CD4-positive, alpha-beta T cell treated with Interleukin-4 for 4 hours (primary cell): ENCODE measurements around the gene BANF2.

Experiments
- DNase-seq: peaks from one replicate; pipeline ENCODE4 v3.0.0-alpha.2; 2020

The BANF2 gene

GRCh38 chr20:17710379-17711266 lies 10.9 kb downstream of the BANF2 start:
- DNase-seq, result no peak

- DNase-seq, result no peak
These were observed 11.5 kb downstream of the BANF2 start for GRCh38 chr20:17711267-17711627.

DNA sequence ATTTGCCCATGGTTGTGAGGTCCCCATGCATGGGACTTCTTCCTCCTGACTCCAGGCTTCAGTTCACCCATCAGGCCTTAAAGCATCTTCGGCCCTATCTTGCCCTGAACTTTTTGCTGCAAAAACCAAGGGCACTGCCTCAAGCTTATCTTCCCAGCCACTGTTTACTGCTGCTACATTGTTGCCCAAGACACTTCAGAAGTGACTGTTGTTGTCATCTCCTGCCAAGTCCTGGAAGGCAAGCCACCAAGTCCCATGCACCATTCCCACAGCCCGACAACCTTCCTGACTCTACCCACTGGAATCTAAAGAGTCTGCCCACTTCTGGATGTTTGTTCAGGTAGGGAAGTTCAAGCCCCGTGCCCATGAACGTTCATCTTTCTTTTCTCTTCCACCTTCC lies 12.4 kb downstream of the BANF2 start:
- DNase-seq, result no peak

- DNase-seq, result no peak
These were observed 12.9 kb downstream of the BANF2 start for GRCh38 chr20:17712708-17713107.

DNA sequence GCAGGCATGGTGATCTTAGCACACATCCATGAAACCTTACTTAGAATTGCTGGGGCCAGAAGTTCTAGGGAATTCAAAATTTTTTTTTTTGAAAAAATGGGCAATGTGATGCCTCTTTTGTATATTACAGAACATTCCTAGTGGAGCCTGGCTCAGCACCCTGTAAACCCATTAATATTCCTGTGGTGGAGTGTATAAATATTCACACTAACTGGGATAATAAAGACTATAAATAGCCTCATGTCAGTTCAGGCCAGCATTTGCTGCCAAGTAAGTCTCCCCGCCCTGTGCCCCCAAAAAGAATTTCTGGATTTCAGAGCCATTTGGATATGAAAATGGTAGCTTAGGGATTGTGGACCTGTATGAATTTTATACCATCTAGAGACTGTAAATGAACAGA lies 14.8 kb downstream of the BANF2 start:
- no peak for DNase-seq

- DNase-seq, result no peak
These were observed 15.3 kb downstream of the BANF2 start for GRCh38 chr20:17715075-17715474.

DNA sequence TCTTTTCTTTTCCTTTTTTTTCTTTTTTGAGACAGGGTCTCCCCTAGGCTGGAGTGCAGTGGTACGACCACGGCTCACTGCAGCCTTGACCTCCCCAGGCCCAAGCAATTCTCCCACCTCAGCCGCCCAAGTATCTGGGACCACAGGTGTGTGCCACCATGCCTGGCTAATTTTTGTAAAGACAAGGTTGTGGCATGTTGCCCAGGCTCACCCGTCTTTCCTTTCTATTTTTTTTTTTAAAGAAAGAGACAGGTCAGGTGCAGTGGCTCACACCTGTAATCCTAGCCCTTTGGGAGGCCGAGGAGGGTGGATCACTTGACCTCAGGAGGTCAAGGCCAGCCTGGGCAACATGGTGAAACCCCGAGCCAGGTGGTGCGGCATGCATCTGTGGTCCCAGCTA lies 16.6 kb downstream of the BANF2 start:
- no peak for DNase-seq

DNA sequence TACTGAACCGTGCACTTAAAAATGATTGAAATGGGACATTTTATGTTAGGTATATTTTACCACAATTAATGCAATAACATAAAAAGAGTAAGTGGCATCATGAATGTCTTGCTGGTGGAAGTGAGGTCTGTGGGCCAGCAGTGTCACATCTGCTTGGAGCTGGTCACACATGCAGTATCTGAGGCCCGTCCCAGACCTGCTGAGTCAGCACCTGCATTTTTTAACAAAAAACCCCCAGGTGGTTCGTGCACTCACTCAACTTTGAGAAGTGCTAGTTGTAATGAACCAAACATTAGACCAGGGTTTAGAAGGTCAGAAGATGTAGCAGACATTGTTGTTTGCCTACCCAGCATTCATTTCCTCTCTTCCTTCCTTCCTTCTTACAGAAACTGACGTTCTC lies 21.0 kb downstream of the BANF2 start:
- no peak for DNase-seq

DNA sequence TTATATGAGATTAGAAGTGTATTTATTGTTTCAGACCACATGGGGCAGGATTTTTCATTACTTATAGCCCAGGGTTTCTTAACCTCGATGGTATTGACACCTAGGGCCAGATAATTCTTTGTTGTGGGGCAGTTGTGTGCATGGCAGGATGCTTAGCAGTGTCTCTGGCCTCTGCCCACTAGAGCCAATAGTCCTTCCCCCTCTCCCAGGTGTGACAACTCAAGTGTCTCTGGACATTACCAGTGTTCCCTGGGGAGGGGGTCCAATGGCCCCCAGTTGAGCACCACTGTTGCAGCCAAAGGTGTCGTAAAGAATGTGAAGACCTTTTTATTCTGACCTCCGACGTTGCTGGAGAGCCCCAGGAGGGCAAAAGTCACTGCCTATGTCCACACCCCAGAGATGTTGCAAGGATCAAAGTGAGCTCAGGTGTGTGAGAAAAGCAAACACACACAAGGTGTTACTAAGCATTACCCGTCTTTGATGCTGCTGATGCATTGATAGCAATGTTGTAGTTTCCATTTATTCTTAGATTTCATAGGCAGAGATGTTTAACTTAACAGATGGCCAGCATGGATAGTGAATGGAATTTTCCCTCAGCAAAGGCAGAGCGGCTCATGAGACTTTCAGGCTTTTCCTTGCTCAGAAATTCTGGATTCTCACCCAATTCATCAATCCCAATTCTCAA lies 22.2 kb downstream of the BANF2 start:
- DNase-seq, result no peak

GRCh38 chr20:17722493-17723300 lies 22.9 kb downstream of the BANF2 start:
- no peak for DNase-seq

DNA sequence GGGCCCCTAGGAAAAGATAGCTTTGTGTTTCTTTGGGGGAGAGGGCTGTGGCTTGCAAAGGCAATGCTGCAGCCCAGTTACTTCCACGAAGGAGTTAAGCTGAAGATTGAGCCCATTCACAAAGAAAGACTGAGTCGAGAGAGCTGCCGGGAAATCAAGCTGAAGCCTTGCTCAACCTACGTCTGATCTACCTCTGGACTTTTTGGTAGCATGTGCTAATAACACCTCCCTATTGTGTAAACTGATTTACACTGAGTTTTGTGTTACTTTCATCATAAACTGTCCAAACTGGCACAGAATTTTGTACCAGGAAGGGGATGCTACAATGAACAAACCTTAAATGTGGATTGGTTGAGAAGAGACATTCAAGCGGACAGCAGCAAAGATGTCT lies 23.5 kb downstream of the BANF2 start:
- no peak for DNase-seq

- DNase-seq, result no peak
These were observed 25.5 kb downstream of the BANF2 start for GRCh38 chr20:17725094-17725835.

GRCh38 chr20:17726902-17727301 lies 27.1 kb downstream of the BANF2 start:
- no peak for DNase-seq

- no peak for DNase-seq
These were observed 27.6 kb downstream of the BANF2 start for GRCh38 chr20:17727351-17727750.

- DNase-seq, result no peak
These were observed 28.3 kb downstream of the BANF2 start for GRCh38 chr20:17728074-17728473.

DNA sequence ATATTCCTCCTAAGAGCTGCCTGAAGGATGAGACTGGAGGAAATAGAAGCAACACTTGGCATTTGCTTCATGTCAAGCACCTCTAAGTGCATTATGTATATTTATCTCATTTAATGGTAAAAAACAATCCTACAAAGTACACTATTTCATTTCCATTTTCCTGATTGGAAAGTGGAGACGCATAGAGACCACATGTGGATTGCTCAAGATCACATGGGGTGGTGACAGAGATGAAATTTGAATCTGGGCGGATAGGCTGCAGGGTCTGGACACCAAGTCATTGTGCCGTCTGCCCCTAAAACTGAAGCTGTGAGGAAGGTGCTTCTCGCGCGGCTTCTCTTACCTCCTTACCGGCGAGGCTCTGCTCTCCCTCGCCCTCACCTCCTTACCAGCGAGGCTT lies 30.3 kb downstream of the BANF2 start:
- DNase-seq, result no peak

DNA sequence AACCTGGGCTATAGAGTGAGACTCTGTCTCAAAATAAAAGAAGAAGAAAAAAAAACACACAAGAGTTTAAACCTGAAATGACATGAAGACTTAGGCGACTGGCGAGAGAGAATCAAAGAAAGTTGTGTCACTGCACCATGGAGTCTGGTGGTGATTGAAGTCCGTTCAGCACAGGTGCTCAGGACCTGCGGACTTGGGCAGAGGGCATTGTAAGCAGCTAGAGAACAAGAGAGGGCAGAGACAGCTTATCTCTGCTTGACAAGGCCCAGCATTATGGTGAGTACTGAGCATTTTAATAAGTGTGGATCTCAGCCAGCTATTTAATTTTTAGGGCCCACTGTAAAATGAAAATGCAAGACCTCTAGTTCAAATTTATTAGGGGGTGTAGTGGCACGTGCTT lies 31.5 kb downstream of the BANF2 start:
- no peak for DNase-seq

DNA sequence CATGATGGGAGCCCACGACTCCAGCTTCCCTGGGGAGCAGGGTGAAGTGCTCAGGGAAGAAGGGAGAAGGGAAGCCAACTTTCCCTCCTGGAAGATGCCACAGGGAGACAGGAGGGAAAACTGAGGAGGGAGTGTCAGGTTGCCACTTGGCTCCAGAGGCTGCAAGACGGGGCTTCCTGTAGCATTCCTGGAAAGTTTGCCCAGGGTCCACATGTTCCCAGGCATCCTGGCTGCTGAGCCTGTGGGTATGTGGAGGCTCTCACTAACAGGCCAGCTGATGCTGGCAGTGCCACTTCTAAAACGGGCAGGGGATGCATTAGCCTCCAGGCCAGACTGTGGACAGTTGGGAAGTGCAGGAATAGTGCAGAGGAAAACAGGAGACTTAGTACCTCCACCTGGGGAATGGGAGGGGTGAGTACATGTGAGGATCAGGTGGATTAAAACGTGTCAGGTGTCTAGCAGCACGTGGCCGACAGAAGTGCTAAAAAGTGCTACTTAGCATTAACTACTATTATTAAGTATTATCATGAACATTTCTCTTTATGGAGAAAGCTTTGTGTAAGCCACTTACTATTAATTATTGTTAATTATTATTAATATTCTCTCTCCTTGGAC lies 33.2 kb downstream of the BANF2 start:
- DNase-seq, result no peak

- DNase-seq, result no peak
These were observed 34.1 kb downstream of the BANF2 start for GRCh38 chr20:17733767-17734304.

GRCh38 chr20:17734374-17734773 lies 34.6 kb downstream of the BANF2 start:
- no peak for DNase-seq

DNA sequence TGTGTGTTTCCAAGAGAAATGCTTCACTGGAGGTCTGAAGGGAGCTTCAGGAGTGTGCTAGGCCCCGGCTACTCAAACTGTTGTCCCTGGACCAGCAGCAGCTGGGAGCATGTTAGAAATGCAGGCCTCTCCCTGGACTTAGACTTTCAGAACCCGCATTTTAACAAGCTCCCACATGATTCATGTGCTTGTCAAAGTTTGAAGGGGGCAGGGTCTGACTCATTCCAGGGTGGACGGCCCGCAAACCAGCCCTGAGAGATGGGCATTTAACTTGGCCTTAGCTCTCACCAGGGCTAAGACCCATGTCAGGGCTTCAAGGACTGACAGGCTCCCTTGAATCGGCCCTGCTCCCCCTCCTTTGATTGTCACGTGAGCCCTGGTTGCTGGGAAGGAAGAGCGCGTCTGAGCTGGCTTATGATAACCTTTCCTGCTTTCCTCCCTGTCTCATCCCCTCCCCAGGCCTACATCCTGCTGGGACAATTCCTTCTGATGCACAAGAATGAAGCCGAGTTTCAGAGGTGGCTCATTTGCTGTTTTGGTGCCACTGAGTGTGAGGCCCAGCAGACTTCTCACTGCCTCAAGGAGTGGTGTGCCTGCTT lies 35.5 kb downstream of the BANF2 start:
- DNase-seq, result no peak
